CD4-positive, alpha-beta T cell treated with Interferon gamma for 1 hour (primary cell): ENCODE results near the gene SLC38A2.

Experiments used
- DNase-seq: peaks from one replicate; pipeline ENCODE4 v3.0.0-alpha.2; 2020

Gene SLC38A2

GRCh38 chr12:46373301-46374296 is 1.0 kb upstream of the SLC38A2 start:
- DNase-seq = peak; percentile 13

GRCh38 chr12:46371718-46372543 is 642 bp downstream of the SLC38A2 start:
- peak; percentile 40 for DNase-seq

GRCh38 chr12:46370792-46371717 is 1.5 kb downstream of the SLC38A2 start:
- peak; percentile 85 for DNase-seq

- no peak for DNase-seq
These were observed 2.2 kb downstream of the SLC38A2 start for GRCh38 chr12:46370380-46370734.

- DNase-seq = no peak
These were observed 2.8 kb downstream of the SLC38A2 start for GRCh38 chr12:46369474-46370379.

GRCh38 chr12:46369095-46369473 is 3.5 kb downstream of the SLC38A2 start:
- DNase-seq = no peak

- DNase-seq = no peak
These were observed 3.9 kb downstream of the SLC38A2 start for GRCh38 chr12:46368684-46369083.

GRCh38 chr12:46368138-46368537 is 4.4 kb downstream of the SLC38A2 start:
- DNase-seq = no peak

- no peak for DNase-seq
These were observed 5.1 kb downstream of the SLC38A2 start for GRCh38 chr12:46367351-46368029.

- no peak for DNase-seq
These were observed 5.8 kb downstream of the SLC38A2 start for GRCh38 chr12:46366771-46367170.

- DNase-seq = no peak
These were observed 6.6 kb downstream of the SLC38A2 start for GRCh38 chr12:46365951-46366379.

GRCh38 chr12:46364777-46365580 is 7.6 kb downstream of the SLC38A2 start:
- no peak for DNase-seq

- DNase-seq = no peak
These were observed 8.3 kb downstream of the SLC38A2 start for GRCh38 chr12:46364300-46364696.

- no peak for DNase-seq
These were observed 8.8 kb downstream of the SLC38A2 start for GRCh38 chr12:46363582-46364299.

- DNase-seq = no peak
These were observed 9.5 kb downstream of the SLC38A2 start for GRCh38 chr12:46362895-46363581.

- DNase-seq = no peak
These were observed 10.9 kb downstream of the SLC38A2 start for GRCh38 chr12:46361667-46362034.

- no peak for DNase-seq
These were observed 11.5 kb downstream of the SLC38A2 start for GRCh38 chr12:46360908-46361666.

GRCh38 chr12:46360370-46360769 is 12.2 kb downstream of the SLC38A2 start:
- no peak for DNase-seq
